HT-29 (cell line): ENCODE data around the gene ZBTB11. TPM values are rescaled to one million over a fixed set of nuclear protein-coding genes. Genes with fewer than 3 reads are reported as not detected.
"Not testable (repeated sequence)": the region's sequence is repeated elsewhere in the genome, so short reads cannot be mapped to it uniquely, and the experiment has no call there.

Experiments
- DNase-seq: peaks from one replicate; pipeline ENCODE4 v3.0.0-alpha.2; 2015; ENCODE audit warnings: low spot score
- total RNA-seq: library from RNA; depleted of rRNA; stranded (reverse); fragments of >200 nt; shearing (Covaris generic); gene quantifications from 2 replicates; pipeline ENCODE4 v1.2.3, GENCODE V29; 2014; rRNA removed

Gene ZBTB11, protein sequence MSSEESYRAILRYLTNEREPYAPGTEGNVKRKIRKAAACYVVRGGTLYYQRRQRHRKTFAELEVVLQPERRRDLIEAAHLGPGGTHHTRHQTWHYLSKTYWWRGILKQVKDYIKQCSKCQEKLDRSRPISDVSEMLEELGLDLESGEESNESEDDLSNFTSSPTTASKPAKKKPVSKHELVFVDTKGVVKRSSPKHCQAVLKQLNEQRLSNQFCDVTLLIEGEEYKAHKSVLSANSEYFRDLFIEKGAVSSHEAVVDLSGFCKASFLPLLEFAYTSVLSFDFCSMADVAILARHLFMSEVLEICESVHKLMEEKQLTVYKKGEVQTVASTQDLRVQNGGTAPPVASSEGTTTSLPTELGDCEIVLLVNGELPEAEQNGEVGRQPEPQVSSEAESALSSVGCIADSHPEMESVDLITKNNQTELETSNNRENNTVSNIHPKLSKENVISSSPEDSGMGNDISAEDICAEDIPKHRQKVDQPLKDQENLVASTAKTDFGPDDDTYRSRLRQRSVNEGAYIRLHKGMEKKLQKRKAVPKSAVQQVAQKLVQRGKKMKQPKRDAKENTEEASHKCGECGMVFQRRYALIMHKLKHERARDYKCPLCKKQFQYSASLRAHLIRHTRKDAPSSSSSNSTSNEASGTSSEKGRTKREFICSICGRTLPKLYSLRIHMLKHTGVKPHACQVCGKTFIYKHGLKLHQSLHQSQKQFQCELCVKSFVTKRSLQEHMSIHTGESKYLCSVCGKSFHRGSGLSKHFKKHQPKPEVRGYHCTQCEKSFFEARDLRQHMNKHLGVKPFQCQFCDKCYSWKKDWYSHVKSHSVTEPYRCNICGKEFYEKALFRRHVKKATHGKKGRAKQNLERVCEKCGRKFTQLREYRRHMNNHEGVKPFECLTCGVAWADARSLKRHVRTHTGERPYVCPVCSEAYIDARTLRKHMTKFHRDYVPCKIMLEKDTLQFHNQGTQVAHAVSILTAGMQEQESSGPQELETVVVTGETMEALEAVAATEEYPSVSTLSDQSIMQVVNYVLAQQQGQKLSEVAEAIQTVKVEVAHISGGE
- 19.2 and 26.0 TPM in 2 replicates for total RNA-seq

DNA sequence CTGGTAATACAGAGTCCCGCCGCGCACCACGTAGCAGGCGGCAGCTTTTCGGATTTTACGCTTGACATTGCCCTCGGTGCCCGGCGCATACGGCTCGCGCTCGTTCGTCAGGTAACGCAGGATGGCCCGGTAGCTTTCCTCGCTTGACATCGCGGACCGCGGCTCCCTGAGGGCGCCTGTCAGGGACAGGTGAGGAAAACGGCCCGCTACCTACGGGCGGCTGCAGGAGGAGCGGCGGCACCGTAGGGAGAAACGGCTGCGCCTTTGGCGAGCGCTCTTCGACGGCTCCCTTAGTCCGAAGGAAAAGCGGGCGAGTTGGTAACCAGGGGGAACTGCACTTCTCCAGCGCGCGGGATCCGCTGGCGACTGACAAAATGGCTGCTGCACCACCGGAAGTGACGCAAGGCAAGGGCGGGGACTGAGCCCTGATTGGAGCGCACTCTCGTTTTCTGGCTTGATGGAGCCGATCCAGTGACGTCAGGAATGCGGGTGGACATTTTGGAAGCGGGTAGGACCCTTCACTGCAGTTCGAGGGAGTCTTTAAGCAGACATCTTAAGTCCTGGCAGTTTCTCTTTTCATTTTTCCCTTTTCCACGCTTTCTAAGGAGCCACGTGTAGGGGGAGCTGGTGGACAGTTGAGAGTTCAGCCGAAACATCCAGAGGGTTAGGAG is at the start of gene ZBTB11:
Gene ZBTB11, minus strand, starts transcription at position 368 of the 671 bp plus-strand sequence. Its CDS starts 218 bp downstream, at position 150.
- peak; percentile 100 for DNase-seq

DNA sequence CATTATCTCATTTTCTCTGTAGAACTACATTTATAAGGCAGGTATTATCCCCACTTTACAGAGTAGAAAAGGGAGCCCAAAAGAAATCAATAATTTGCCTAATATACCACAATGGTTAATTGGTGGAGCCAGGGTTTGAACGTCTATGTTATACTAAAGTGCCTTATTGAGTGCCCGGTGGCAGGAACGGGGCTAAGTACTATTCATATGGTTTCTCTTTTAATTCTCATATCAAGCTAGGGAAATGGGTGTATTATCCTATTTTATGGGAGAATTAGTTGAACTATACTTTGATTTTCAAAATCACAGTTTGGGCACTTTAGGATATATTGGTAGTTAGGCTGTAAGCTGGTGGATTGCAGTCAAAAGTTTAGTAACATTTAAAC is 49.0 kb upstream of the ZBTB11 start:
- no peak for DNase-seq

DNA sequence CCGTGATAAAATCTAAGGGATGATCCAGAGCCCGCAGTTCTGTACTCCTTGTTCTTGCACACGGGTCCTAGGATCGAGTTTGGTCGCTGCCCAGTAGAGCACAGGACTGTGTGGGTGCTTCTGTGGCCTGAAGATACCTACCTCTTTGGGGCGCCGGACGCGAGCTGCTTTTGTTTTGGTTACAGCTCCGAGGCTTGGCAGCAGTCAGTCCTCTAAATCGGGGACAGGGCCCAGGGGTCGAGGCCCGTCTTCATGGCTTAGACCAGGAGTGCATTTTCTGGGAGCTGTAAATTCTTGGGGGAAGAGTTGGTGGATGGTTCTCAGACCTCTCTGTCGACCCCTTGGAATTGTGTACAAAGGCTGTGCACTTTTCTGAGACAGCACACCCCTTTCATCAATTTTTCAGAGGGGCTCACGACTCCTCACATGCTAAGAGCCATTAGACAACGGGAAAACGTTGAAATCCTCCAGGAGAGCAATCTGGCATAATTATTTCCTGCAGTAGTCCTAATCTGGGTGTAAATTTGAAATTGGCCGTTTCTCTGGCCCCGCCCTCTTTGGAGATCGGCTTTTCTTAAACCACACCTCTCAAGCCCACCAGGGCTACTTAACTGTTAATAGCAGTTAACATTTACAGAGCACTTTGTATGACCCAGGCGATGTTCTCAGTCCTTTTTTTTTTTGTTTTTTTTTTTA is 48.4 kb upstream of the ZBTB11 start:
- peak; percentile 9 for DNase-seq

DNA sequence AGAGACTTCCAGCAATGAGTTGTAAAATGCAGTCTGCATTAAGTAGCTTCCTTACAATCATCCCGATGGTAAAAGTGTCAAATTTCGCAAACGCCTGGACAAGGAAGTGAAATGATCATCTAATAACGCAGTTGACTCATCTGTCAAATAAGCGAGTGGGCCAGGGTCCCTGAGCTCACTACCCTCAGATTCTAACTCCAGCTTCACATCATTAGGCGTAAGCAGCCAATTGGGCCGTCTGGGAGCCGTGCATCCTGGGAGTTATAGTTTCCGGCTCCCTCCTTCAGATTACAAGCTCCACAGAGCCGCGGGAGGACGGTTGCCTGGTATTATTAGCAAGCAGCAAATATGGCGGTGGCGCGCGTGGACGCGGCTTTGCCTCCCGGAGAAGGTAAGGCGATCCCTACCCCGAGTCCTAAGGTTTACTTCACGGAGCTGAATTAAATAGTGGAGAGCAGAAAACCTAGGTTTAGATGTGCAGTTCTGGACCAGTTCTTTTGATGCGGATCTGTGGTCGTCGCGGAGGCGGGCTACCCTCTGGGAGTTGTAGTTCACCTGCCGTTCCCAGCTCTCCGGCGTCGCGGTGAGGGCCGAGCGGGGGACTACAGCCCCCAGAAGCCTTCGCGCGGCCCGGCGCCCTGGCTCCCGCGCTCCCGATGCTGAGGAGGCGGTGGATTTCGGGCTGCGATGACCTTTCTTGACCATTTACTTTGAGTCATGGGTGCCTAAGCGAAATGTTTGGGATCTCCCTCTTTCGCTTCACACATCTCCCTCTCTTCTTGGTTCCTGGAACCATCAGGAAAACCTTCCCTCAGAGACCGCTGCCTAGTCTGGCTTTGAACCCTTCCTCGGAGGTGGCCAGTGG is 47.6 kb upstream of the ZBTB11 start, which contains the start of gene CEP97:
Gene CEP97, plus strand, starts transcription at position 286 of the 865 bp plus-strand sequence. Its CDS starts 63 bp downstream, at position 349.
- DNase-seq: peak; percentile 96

DNA sequence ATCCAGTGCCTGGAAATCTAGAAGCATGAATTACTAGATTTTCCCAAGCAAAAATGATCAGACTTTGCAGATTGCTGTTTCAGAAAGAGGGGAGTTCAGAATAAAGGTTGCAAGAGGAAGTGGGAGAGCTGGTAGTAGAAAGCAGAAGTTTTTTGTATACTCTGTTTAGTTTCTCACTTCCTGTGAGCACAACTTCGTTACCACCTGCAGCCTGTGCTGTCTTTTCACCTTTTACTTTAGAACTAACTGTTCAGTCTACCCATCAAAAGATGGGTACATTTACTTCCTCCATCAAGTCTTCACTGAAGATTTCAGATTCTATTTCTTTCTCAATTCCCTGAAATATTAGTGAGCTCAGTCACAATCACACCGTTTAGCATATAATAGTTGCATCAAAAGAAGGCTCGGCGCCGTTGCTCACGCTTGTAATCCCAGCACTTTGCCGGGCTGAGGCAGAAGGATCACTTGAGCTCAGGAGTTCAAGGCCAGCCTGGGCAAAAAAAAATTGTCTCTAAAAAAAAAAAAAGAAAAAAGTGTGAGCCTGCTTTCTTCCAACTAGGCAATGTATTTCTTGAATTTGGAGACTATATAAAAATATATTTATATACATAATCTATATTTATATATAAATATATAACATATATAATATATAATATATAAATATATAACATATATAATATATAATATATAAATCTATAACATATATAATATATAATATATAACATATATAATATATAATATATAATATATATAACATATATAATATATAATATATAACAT is 45.7 kb upstream of the ZBTB11 start:
- no peak for DNase-seq

DNA sequence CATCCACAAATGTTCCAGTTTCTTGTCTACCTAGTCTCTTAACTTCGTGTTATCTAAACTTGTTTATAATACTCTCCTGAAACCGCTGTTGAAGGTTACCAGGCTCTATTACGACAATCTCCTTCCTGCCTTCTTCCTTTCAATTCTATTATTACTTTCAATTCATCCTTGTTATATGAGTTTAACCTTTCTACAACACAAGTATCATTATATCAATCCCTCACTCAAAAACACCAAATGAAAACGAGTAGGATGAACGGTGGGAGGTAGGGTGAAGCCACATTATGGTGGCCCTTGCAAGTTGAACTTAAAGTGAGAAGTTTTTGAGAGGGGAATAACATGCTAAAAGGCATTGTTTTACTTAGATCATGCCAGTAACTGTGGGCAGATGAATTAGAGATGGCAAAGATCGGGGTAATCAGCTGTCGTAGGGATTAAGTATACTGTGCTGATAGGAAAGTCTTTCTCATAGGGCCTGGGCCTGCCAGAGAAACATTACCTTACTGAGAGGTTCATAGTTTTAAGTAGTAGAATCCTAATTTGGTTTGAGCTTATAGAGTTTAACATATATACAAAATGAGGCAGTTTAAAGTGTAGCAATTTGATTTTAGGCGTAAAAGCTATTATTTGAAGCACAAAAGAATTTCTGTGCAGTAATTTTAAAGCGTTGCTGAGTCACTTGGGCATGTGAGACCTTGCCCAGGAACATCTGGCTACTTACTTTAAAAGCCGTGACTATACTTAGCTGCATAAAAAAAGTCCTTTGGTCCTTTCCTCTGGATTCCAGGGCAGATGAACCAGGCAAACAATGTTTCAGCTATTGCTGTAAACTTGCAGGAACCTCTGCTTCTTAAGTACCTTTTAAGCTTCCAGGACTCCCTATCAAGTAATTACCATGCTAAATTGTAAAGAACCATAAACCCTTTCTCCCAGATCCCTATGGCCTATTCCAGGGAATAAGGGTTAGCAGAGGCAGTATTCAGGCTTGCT is 44.2 kb upstream of the ZBTB11 start:
- no peak for DNase-seq

DNA sequence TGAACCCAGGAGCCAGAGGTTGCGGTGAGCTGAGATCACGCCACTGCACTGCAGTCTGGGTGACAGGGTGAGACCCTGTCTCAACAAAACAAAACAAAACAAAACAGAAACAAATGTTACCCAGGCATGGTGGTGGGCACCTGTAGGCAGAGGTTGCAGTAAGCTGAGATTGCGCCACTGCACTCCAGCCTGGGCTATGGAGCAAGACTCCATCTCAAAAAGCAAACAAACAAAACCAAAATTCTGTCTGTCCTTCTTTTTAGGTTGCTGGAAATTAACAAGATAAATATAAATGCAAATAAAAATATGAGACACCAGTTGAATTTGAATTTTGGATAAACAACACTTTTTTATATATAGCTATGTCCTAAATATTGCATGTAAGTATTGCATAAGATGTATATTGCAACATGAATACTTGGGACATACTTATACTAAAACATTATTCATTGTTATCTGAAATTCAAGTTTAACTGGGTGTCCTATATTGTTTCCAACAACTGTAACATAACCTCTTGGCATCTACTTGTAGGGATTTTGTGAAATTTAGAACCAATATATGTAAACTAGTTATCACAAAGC is 42.8 kb upstream of the ZBTB11 start:
- no peak for DNase-seq

DNA sequence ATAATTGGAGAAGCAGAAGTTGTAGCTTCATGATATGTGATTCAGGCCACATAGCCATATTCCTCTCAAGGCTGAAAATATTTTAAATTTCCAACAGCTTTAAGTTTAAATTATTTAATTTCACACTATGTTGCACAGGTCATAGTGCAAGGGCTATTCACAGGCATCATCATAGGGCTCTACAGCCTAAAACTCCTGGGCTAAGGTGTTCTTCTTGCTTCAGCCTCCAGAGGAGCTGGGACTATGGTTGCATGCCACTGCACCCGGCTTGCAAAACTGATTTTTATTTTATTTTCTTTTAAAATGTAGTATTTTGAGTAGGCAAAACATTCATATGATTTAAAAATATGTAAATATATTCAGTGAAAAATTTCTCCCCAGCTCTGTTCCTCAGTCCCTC is 41.5 kb upstream of the ZBTB11 start:
- DNase-seq: no peak

DNA sequence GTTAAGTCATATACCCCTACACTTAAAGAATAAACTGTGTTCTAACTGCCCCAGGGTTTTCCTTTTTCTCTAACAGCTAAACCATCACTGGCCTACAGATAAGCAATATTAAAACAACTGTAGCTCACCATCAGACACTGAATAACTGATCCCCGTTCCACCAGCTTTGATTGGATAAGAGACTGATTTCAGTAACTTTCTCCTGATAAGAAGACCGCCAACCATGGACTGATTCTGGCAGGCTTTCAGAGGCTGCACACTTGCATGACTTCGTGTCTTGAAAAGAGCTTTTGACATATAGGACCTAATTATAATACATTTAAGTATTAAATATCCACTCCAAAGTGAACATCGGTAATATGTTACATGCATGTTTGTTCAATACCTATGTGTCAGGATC is 32.2 kb upstream of the ZBTB11 start:
- DNase-seq: no peak

DNA sequence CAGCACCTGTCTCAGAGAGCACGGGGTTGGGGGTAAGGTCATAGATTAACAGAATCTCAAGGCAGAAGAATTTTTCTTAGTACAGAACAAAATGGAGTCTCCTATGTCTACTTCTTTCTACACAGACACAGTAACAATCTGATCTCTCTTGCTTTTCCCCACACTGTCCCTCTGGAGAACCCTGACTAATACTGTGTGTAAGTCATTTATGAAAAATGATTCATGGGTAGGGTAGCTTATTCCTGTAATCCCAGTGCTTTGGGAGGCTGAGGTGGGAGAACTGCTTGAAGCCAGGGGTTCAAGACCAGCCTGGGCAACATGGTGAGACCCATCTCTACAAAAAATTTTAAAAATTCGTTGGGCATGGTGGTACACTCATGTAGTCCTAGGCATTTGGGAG is 27.7 kb upstream of the ZBTB11 start:
- not testable (repeated sequence) for DNase-seq

DNA sequence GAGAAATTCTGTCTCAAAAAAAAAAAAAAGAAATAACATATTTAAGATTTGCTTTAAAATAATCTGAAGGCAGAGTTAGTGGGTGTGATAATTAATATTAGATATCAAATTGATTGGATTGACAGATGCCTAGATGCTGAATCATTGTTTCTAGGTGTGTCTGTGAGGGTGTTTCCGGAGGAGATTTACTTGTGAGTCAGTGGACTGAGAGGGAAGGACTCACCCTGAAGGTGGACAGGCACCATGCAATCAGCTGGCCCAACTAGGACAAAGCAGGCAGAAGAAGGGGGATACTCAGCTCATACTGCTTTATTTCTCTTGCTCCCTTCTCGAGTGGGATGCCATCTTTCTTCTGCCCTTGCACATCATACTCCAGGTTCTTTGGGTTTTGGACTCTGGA is 26.2 kb upstream of the ZBTB11 start:
- DNase-seq: no peak

DNA sequence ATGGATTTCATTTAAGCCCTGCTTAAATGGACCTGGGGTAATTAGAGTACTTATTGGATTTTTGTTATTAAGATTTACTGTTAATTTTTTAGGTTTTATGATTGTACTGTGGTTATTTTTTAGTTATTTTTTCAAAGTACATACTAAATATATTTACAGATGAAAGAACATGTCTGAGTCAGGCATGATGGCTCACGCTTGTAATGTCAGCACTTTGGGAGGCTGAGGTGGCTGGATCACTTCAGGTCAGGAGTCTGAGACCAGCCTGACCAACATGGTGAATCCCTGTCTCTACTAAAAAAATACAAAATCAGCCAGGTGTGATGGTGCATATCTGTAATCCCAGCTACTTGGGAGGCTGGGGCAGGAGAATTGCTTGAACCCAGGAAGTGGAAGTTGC is 25.8 kb upstream of the ZBTB11 start:
- no peak for DNase-seq

DNA sequence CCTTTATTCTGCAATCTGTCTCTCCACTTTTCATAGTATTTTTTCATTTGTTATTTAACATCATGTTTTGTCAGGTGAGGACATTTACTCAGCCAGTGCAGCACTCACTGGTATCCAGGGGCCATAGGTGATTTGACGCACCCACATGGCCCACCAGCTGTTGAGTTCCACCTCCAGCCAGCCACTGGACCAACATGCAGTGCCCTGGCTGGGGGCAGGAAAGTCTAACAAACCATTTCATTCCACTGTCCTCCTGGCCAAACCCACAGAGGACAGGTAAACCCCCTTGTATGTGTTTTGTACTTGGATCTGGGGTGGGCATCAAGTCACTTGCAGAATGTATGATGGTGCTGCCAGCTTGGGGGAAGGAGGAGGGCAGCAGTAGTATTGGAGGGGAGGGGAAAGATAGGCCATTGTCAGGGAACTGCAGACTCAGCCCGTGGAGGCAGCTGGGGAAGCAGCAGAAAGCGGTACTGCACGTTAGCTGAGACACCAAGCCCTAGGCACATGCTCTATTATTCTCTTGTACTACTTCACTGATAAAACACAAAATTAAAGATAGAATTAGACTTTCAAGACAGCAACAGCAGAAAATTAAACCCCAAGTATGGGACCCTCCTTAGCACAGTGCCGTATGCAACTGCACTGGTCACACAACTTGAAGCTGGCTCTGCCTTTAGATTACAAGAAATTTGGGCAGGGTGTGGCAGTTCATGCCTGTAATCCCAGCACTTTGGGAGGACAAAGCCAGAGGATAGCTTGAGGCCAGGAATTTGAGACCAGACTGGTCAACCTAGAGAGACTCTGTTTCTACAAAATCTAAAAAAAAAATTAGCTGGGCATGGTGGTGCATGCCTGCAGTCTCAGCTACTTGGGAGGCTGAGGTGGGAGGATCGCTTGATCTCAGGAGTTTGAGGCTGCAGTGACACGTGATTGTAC is 25.0 kb upstream of the ZBTB11 start:
- no peak for DNase-seq

DNA sequence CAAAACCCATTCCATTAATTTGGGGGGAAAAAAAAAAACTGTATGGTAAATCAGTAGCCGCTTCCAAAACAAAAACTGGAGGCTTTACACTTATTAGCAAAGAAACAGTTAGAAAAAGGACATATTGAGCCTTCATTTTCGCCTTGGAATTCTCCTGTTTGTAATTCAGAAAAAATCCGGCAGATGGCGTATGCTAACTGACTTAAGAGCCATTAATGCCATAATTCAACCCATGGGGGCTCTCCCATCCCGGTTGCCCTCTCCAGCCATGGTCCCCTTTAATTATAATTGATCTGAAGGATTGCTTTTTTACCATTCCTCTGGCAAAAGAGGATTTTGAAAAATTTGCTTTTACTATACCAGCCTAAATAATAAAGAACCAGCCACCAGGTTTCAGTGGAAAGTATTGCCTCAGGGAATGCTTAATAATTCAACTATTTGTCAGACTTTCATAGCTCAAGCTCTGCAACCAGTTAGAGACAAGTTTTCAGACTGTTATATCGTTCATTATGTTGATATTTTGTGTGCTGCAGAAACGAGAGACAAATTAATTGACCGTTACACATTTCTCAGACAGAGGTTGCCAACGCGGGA is 18.9 kb upstream of the ZBTB11 start:
- DNase-seq: peak; percentile 88

DNA sequence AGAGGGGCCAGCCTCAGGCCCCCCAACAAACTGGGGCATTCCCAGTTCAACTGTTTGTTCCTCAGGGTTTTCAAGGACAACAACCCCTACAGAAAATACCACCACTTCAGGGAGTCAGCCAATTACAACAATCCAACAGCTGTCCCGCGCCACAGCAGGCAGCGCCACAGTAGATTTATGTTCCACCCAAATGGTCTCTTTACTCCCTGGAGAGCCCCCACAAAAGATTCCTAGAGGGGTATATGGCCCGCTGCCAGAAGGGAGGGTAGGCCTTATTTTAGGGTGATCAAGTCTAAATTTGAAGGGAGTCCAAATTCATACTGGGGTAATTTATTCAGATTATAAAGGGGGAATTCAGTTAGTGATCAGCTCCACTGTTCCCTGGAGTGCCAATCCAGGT is 17.9 kb upstream of the ZBTB11 start:
- DNase-seq: not testable (repeated sequence)

DNA sequence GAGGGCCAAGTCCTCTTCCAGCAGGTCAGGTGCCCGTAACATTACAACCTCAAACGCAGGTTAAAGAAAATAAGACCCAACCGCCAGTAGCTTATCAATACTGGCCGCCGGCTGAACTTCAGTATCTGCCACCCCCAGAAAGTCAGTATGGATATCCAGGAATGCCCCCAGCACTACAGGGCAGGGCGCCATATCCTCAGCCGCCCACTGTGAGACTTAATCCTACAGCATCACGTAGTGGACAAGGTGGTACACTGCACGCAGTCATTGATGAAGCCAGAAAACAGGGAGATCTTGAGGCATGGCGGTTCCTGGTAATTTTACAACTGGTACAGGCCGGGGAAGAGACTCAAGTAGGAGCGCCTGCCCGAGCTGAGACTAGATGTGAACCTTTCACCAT is 16.6 kb upstream of the ZBTB11 start:
- peak; percentile 63 for DNase-seq
